ENCODE measurements around the gene FAM184B. TPM values are rescaled to one million over a fixed set of nuclear protein-coding genes. Genes with fewer than 3 reads are reported as not detected.

Gene FAM184B
- total RNA-seq, 1 experiment from 2014 or later = 0.07 TPM

DNA sequence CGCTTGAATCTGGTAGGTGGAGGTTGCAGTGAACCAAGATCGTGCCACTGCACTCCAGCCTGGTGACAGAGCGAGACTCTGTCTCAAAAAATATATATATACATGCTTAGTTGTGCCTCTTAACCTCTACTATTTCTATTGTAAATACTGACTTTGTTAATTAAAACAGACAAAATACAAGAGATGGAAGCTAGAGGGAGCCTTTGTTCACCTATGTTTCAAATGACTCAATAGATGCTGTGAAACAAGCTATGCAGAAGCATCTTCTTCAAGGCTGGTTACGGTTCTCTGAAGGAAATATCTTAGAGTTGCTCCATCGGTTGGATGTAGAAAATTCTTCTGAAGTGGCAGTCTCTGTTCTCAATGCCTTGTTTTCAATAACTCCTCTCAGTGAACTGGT, 35.6 kb upstream of the FAM184B start:
- Histone ChIP-seq H3K27ac (ENCODE audit: low read depth, low read length) (no peak overlapping the region), H3K9me2 (ENCODE audit: insufficient read depth) (no peaks in the 10 kb centered on the region), H3K4me2 (ENCODE audit: low read length) (no peak overlapping the region), H3K79me2 (ENCODE audit: insufficient read depth, low read length) (peaks cover 99% of the 10 kb centered on the region), H3K4me1 (ENCODE audit: control insufficient read depth in 1 of 2, insufficient read depth in 2 of 2, low read length in 2 of 2) (peaks cover 5 to 9% of the 10 kb centered on the region in 2 experiments; a peak in 2 of 4 replicates), H4K20me1 (ENCODE audit: insufficient read depth) (no peaks in the 10 kb centered on the region), H3K9ac (ENCODE audit: low read length) (no peak overlapping the region), H2AFZ (ENCODE audit: low read depth, low read length, poor library complexity, severe bottlenecking) (no peak overlapping the region), H3K4me3 (replicated peaks in 1 of 2; ENCODE audit: low read depth in 1 of 2, low read length in 2 of 2) (no peak overlapping the region), H3K9me3 (ENCODE audit: control insufficient read depth in 1 of 2, insufficient read depth in 1 of 2, low read depth in 1 of 2, low read length in 2 of 2) (no peaks in the 10 kb centered on the region), H3K27me3 (ENCODE audit: insufficient read depth, low read length) (no peaks in the 10 kb centered on the region), H3K36me3 (ENCODE audit: control insufficient read depth in 1 of 2, insufficient read depth in 2 of 2, low read length in 2 of 2) (peaks cover 26 to 34% of the 10 kb centered on the region in 2 experiments; a peak in 3 of 4 replicates)
- ChIA-PET CTCF (interaction anchor here (0.6 to 1.3 kb wide), 10 partner anchors 8 to 777 kb away, joined by 3 to 8 read pairs (median 3); no protein-coding TSS in a partner anchor), RAD21 (ENCODE audit: low non-redundant PET in 1 of 2, low total read pairs in 2 of 2, uncharacterized antibody in 2 of 2, unreplicated experiment in 2 of 2) (no interaction called here), POLR2A (no interaction called here)
- ATAC-seq (peak; percentile 80), DNase-seq (ENCODE audit: low read depth, low spot score) (peak; percentile 10)
- no TSS peak for BruUV-seq (replicated peaks)
- intact Hi-C loops (cut with micrococcal nuclease) = loop anchor here (1.0 kb wide), 2 partner anchors 550 to 776 kb away; no protein-coding TSS in a partner anchor
- TF ChIP-seq SP1 (IDR thresholded peaks at IDR 0.05; ENCODE audit: low read depth) = no peak
- no peak for TF ChIP-seq FOSL1 (IDR thresholded peaks at IDR 0.05; ENCODE audit: low read depth)
- TF ChIP-seq, protein P1, sequence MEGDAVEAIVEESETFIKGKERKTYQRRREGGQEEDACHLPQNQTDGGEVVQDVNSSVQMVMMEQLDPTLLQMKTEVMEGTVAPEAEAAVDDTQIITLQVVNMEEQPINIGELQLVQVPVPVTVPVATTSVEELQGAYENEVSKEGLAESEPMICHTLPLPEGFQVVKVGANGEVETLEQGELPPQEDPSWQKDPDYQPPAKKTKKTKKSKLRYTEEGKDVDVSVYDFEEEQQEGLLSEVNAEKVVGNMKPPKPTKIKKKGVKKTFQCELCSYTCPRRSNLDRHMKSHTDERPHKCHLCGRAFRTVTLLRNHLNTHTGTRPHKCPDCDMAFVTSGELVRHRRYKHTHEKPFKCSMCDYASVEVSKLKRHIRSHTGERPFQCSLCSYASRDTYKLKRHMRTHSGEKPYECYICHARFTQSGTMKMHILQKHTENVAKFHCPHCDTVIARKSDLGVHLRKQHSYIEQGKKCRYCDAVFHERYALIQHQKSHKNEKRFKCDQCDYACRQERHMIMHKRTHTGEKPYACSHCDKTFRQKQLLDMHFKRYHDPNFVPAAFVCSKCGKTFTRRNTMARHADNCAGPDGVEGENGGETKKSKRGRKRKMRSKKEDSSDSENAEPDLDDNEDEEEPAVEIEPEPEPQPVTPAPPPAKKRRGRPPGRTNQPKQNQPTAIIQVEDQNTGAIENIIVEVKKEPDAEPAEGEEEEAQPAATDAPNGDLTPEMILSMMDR (IDR thresholded peaks at IDR 0.05 in 2 of 3, conservative IDR thresholded peaks at IDR 0.05 in 1 of 3; ENCODE audit: borderline replicate concordance in 1 of 3, insufficient read depth in 1 of 3, low read depth in 2 of 3, low read length in 2 of 3) = peak; percentile 30 to 49 (median 31); a peak in 4 of 6 replicates
- no peak for TF ChIP-seq CBX3 (IDR thresholded peaks at IDR 0.05; ENCODE audit: low read depth)
- no peak for TF ChIP-seq SRF (IDR thresholded peaks at IDR 0.05; ENCODE audit: low read depth)
- TF ChIP-seq EGR1 (IDR thresholded peaks at IDR 0.05; ENCODE audit: low read depth) = no peak
- TF ChIP-seq RAD21 (IDR thresholded peaks at IDR 0.05; ENCODE audit: low read depth) = peak; percentile 50
- TF ChIP-seq CEBPB (IDR thresholded peaks at IDR 0.05; ENCODE audit: low read depth) = no peak
- TF ChIP-seq ZNF274 (IDR thresholded peaks at IDR 0.05; ENCODE audit: low read depth, low read length) = no peak
- TF ChIP-seq, protein P2, sequence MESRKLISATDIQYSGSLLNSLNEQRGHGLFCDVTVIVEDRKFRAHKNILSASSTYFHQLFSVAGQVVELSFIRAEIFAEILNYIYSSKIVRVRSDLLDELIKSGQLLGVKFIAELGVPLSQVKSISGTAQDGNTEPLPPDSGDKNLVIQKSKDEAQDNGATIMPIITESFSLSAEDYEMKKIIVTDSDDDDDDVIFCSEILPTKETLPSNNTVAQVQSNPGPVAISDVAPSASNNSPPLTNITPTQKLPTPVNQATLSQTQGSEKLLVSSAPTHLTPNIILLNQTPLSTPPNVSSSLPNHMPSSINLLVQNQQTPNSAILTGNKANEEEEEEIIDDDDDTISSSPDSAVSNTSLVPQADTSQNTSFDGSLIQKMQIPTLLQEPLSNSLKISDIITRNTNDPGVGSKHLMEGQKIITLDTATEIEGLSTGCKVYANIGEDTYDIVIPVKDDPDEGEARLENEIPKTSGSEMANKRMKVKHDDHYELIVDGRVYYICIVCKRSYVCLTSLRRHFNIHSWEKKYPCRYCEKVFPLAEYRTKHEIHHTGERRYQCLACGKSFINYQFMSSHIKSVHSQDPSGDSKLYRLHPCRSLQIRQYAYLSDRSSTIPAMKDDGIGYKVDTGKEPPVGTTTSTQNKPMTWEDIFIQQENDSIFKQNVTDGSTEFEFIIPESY (IDR thresholded peaks at IDR 0.05; ENCODE audit: extremely low read depth, insufficient replicate concordance, low read length) = no peak

Data from HCT116 (cell line).